Stimulated activated CD8-positive, alpha-beta memory T cell treated with anti-CD3 and anti-CD28 coated beads, Interleukin-7, amount 100 ng/mL, for 4 hours (primary cell): Measurements from ENCODE around the gene OPCML.

Source experiments
- DNase-seq, 2 donors: peaks; one replicate each; pipeline ENCODE4 v3.0.0-alpha.2; 2020; ENCODE audit warnings: low read depth in 2 of 2

The OPCML gene

DNA sequence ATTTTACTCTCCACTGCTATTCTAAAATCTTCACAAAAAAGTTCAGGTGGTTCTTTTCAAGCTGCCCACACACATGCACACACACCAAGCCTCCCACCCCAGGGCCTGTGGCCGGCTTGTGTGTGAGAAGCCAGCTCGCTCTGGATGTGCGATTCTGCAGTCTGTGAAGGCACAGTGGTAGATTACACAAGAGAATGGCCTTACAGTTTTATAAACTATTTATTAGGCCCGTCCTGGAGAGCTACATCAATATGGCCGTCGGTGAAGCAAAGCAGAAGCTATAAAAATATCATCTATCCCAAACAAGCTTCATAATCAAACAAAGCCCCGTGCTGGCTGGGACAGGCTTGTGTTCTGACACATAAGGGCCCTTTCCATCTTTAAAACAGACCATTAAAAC is 240.5 kb downstream of the OPCML start:
- no peak for DNase-seq

DNA sequence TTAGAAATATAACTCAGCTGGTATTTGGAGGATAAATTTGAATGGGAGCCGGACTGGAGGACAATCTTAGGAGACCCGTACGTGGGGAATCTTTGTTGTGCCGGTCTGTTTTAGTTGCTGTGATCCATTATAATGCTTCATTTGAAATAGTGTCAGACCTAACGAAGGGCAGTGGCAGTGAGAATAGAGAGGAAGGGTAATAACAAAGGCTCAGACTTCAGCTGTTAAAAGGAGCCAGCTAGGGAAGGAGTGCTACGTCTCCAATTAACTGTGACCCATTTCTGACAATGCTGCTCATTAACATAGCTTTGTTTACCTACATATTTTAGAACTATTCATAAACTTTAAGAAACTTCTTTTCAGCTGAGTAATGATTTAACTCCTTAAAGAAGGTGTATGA is 246.9 kb downstream of the OPCML start:
- no peak for DNase-seq

DNA sequence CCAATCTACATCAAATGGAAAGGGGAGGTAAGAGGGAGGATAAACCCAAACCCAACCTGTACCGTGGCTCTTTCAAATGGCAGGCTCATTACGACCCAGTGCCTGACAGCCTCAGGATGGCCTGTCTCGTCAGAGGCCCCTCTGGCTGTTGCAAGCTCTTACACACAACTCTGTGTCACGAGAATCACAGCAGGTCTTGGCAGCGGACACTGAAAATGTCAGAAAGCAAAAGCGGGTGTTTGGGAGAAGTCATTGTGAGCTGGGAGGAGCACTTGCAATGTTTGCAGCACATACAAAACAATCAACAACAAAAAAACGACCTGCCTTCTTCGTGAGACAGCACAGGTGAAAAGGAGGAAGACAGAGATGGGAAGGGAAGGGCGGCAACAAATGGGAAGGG is 248.1 kb downstream of the OPCML start:
- DNase-seq, result no peak

DNA sequence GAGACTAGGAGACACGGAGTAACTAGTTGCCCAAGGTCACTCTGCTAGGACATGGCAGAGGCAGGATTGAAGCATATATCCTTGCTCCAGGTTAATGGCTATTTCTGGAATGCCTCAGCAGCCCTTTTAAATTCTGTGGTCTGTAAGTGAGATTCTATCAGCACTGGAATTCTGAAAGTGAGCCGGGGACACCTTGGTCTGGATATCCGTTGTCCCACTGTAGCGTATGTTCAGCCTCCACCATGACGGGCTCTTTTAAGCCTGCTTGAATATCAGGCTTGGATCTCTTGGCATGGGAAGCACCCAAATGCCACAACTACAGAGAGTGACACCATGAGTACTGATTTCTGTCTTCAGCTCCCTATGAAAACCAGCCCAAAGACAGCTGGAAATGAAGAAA is 254.4 kb downstream of the OPCML start:
- DNase-seq, result no peak

DNA sequence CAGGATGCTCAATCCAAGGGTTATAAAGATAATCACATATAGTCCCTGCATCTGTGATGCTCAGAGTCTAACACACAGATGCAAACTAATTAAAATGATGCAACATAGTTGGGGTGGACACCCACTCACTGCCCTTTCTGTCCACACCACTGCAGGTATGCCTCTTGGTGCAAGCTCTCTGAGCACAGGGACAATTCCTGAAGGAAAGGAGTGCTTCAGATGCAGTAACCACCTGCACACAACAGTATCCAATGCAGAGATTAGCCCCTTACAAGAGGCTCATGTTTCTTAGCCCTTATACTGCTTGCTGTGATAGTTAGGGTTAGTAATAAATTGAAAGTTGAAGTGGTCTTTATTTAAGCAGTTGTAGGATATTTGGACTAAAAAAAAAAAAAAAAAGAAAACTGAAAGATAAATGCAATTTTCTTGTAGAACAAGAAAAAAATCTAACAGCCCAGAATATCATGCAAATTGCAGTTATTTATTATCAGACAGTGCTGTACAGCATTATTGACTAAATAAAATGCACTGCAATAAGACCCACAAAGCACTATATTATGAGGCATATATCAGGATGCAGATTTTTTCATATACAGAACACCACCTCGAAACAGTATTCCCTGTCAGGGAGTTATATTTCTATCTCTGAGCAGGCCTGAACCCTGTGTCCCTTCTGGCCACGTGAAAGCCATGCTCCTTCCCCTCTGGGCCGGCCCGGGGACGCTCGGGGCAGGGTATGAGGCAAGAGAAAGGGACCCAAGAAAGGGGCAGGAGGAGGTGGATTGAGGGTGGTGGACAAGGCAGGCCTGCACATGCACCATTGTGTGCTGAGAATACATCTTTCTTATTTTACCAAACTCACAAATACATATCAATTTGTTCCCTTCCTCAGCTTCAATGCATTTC is 260.2 kb downstream of the OPCML start:
- no peak for DNase-seq

DNA sequence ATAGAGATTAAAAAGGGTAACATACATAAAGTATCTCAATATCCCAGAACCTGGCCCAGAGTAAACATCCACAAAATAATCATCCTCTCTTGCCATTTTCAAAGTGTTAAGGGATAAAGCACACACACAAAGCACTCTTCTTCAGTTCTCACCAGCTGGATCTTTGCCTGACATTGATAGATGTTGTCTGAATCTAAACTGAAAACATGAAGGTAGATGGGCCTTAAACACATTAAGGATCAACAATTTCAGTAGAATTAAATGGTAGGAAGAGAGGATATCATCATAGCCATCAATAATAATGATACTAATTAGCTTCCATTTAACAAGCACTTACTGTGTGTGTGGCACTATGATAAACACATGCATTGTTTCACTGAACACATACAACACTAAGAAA is 261.1 kb downstream of the OPCML start:
- no peak for DNase-seq

DNA sequence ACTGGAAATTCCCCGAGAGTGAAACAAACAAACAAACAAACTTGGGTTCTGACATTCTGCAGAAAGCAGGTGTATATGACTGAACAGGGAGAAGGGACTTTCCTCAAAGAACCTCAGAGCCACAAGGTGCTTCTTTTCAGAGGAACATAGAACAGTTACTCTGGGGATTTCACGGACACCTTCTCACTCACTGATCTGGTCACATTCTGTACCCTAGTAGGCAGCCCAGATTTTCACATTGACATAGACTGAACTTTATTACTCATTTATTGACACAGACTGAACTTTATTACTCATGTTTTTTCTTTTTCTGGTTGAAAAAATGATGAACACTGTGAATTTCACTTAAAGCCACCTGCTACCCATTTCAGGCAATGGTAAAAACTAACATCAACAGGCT is 263.0 kb downstream of the OPCML start:
- no peak for DNase-seq

DNA sequence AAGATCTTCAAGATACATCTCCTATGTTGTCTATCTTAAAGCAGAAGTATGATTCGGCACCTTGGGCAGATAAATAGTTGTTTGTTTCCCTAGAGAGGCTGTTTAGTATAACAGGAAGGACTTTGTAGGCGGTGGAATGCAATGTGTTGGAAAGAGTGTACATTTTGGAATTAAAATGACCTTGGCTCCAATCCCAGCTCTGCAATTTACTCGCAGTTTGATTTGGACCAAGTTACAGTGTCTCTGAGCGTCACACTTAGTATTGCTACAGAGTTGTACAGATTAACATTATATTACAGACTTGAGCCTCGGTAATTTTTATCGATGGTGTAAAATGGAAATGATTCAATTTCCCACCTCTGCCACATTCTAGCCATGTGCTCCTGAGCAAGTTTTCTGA is 265.3 kb downstream of the OPCML start:
- no peak for DNase-seq

DNA sequence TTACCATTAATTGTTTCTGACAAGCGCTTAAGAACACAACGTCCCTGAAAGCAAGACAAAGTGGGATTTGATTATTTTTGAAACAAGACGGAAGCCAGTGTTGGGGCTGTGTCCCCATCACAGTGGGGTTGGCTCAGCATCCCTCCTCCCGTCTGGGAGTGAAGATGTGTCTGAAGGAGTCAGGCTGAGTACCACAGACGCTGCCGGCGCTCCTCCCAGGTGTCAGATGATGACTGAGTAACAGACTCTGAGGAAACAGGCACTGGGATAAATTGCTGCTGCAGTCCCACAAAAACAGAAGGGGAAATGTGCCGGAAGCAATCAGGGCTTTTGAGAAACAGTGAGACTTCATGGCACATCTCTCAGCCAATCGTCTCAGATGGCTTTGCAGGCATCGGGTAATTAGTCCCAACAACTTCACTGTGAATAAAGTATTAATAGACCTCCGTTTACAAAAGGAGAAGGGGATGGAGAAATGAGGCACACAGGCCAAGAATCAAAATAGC is 266.7 kb downstream of the OPCML start:
- no peak for DNase-seq

DNA sequence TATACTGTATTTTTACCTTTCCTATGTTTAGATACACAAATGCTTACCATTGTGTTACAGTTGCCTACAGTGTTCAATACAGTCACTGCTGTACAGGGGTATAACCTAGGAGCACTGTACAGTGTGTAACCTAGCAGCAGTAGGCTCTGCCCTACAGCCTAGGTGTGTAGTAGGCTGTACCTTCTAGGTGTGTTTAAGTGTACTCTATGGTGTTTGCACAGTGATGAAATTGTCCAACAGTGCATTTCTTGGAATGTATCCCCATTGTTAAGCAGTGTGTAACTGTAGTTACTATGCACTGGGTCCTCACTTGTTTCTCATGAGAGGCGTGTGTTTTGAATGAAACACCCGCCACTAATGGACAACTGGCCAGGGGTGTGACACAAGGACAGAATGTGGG is 269.0 kb downstream of the OPCML start:
- DNase-seq, result no peak

DNA sequence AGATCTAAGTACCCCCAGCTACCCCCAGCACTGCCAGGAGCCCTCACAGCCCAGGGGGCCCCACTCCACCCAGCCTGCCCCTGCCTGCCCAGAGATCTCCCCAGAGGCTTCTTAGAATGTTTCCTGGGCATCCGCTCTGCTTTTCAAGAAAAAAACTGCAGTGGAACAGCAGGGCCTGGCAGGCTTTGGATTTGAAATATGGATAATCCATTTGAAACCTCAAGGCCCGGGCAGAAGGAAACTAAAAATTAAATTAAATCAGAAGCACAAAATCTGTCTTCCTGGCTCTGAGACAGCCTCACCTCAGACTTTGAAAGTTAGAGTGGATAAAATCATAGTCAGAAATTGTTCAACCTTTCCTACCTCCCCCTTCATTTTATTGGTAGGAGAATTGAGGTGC is 273.6 kb downstream of the OPCML start:
- DNase-seq, result no peak

DNA sequence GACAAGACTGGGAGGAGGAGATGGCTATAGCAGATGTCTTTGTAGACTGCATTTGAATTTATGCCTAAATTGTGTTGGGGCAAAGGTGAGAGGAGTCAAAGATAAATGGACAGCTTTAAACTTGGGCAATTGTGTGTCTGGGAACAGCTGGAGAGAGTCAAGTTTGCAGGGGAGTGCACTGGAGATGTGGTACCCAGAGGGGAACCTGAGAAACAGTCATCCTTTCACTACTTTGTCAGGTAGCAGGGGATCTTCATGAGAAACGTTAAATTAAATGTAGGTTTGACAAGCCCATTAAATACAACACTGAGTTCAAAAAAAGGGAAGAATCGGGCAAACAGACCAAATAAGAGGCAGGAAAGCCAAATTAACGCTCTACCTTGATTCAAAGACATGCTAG is 277.7 kb downstream of the OPCML start:
- DNase-seq, result no peak

DNA sequence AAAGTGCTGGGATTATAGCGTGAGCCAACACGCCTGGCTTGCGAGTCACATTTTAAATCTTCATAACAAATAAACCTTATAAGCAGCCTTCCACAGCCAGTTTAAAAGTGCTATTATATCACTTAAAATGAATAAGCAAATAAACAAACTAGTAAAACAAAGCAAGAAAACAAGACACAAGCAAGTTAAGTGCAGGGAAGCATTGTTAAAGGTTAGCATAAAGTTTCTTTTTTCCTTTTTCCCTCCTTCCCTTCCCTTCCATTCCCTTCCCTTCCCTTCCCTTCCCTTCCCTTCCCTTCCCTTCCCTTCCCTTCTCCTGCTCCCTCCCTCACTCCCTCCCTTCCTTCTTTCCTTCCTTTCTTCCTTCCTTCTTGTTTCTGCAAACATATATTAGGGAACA is 278.7 kb downstream of the OPCML start:
- DNase-seq, result no peak

DNA sequence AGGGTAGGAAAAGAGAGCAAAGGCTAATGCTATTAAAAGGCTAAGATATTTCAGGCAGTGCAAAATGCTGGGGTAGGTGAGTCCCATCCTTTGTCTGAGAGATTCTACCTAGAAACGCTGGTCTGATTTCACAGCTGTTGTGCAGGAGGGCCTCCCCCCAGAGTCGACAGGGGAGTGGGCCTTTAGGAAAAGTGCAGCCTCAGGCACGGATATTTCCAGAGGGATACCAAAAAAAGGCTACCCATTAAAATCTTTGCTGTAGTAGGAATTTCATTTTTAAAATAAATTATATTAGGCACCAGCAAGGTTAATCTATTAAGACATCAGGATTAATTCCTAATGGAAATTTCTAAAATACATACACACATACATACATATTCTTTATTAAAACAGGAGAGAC is 280.5 kb downstream of the OPCML start:
- DNase-seq, result no peak

DNA sequence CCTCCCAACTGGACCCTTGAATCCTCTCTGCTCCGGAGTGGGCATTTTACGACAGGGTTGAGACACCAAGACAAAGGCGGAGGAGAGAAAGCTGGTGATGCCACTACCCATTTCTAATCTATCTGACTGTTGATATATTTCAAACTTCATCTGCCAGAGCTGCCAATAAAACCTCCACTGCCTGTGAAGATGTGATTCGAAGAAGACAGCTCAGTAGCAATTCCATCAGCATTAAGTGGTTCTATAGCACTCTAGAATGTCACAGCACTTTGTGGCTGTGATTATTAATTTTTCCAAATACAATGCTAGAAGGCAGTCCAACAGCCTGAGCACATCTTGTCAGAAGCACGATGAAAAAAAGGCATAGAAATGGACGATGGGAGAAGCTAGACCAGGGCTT is 282.8 kb downstream of the OPCML start:
- no peak for DNase-seq

DNA sequence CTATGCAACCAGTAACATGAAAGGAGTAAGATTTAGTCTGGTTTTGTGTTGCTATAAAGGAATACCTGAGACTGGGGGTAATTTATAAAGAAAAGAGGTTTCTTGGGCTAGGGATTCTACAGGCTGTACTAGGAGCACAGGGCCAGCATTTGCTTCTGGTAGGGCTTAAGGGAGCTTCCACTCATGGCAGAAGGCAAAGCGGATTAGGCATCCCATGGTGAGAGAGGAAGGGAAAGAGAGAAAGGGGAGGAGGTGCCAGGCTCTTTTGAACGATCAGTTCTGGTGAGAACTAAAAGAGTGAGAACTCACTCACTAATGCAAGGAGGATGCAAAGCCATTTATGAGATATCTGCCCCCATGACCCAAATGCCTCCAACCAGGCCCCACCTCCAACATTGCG is 283.2 kb downstream of the OPCML start:
- no peak for DNase-seq

DNA sequence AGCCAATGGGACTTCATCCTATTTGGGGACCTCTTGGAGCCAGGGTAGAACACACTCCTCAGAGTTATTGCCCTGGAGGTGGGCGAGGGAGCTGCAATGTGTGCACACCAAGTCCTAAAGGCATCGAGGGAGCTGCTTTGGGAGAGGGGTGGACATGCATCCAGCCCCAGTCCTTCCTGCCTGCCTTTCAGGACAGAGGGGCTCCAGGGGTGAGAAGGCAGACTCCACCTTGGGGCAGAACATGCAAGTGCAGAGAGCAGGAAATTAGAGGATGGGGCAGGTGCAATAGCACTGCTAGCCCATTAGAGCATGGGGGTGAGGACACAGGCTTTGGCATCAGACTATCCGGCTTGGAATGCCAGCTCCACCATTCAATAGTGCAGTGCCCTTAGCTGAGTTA is 288.5 kb downstream of the OPCML start:
- DNase-seq, result no peak

DNA sequence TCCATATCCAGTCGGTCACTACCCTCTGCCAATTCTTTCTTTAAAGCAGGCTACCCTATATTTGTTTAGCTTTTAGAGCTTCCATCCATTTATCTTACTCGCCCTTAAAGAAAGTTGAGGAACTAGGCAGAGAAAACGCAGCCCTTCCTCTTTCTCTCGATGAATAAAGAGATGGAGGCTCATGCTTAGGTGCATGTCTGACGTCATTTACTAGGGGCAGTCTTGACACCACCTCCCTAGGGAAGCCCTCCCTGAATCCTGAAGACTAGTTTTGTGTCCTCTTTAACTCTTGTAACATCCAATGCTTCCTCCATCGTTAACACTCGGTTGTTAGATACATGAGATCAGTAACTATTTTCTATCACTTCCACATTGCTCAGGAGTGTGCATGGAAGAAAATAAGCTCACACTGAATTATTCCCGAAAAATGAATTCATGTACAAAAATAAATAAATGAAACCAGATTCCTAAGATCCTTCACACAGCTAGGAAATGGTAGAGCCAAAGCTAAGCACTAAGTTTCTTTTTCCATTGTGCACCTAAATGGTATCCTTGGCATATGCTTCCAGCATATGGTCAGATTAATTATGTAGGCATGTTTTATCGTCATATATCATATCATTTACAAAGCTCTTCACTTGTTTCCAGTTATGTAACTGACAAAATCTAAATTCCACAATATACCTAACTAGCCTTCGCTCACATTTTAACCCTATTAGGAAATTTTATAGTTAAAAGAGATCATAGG is 291.2 kb downstream of the OPCML start:
- no peak for DNase-seq

DNA sequence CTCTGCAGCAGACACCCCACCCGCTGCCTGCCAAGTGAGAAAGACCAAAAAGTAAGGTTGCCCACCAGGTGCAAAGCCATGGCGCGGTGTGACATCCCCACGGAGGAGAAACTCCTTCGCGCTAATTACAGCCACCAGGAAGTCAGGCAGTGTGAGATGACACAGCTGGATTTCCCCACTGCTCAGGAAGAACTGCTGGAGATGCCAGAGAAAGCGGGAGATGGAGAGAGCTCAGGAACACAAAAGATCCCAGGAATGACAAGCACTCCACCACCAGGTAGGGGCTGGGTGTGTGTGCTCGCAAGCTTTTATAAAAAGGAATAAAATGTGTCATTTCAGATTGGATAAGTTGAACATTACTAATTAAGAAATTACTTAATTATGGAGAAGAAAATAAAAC is 292.7 kb downstream of the OPCML start:
- DNase-seq, result no peak

DNA sequence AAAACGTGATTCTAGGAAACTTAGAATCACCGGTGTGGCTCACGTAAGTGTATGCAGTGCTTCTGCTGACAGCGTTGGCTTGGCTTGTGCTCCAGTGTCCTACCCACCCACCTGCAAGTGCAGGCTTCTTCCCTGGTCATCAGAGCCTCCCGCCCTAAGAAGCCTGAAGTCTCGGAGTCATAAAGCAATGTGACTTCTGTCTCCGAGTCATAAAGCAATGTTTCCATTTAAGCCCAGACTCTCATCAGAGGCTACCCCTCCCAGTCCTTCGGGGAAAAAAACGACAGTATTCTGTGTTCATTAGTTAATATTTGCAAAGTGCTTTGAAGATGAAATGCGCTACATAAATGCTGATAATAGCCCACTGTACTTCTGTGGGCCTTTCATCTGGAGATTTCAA is 293.8 kb downstream of the OPCML start:
- DNase-seq, result no peak

DNA sequence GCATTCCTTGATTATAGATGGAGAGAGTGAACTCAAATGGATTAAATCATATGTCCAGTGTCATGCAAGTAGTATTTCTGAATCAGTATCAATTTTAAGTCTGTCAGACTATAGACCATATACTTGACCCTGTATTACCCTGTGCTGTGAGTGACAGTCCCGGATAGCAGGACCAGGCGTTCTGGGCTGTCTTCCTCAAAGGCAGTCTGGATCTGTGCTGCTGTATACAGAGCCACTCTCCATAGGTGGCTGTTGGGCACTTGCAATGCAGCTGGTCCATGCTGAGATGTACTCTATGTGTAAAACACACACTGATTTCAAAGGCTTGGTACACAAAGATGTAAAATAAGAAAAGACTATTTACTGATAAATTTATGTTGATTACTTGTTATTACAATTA is 294.3 kb downstream of the OPCML start:
- DNase-seq, result no peak

DNA sequence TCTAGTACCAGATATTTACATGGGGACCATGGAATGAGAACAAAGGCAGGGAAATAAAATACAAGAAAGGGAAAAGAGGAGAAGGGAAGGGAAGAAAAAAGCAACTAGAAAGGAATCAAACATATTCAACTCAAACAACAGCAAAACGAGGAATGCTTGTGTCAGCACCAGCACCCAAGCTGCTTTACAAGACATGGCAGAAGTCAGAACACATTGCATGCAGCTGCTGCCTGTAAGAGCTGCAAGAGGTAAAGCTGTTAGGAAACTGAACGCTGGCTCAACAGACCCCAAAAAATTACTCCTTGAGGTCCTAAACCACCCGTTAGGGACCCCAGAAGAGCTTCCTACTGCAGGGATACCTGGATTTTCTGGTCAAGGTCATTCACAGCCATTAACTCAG is 296.9 kb downstream of the OPCML start:
- no peak for DNase-seq

DNA sequence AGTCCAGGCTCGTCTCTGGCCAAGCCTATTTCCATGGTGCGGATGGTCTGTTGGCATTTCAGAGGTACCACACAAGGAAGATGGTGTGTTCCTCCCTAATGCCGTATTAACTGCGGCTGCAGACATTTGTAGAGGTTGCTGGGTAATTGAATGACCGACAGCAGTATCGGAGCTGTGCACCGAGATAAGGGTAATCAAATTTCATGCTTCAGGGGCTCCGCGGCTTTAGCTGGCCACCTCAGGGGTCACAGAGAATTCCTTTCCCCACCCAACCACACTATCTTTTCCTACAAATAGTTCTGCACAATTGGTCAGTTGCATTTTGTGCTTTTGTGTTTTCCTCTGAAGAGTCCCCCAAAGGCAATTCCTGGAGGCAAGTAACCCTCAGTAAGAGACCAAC is 297.4 kb downstream of the OPCML start:
- no peak for DNase-seq
